Measurements from ENCODE around the gene EPS15.
A peak's percentile ranks its signal among the peaks of the same experiment; 100 is the strongest.
"Not testable (repeated sequence)": the region's sequence is repeated elsewhere in the genome, so short reads cannot be mapped to it uniquely, and the experiment has no call there.

The EPS15 gene

DNA sequence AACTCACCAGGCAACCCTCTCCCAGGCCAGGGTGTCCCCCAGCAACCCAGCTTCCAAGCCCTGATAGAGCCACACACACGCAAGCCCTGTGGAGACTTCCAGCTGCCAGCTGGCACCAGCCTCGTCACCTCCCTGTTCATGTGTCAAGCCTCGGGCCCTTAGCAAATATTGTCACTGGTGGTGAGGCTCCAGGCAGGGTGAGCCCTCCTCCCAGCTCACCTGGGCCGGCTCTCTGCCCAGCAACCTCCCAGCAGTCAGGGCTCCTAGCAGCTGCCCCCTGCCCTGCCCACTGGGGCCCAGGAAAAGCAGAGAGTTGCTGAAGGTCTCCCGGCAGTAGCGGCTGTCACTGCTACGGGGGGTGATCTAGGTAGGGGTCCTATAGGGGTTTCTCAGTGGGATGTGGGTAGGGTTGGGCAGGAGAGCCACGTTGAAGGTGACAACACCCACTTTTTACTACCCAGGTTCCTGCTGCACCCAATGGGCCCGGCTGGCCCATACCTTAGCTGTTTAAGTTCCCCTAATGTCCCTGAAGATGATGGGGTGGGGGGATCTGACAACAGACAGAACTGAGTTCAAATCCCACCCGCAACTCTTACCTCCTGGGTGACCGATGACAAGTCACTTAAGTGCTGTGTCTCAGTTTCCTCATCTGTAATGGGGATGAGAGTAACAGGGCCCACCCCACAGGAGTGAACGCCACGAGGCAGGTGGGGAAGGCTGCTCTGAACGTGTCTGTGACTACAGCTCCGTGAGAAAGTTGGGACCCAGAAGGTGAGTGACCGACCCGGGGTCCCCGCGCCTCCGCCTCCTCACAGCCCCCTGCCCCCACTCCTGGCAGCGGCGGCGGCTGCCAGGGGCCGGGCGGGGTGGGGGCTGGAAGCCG is 189.4 kb downstream of the EPS15 start:
- DNase-seq, result peak; percentile 93 to 98

DNA sequence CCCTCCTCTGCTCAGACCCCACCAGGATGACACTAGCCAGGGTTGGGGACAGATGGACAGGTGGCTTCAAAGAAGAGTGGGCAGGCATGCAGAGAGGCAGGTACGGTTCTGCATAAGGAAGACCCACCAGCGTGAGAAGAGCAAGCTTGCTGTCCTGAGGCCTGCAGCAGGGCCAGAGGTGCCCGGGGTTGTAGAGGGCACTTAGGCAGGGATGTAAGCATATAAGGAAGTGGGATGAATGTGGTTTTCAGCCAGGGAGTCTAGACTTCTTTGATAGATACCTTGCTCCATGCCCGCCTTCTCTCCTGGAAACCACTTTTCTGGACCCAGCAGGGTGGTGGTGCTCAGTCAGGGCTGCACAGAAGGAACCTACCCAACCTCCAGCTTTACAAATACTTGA is 190.1 kb downstream of the EPS15 start:
- no peak for DNase-seq

DNA sequence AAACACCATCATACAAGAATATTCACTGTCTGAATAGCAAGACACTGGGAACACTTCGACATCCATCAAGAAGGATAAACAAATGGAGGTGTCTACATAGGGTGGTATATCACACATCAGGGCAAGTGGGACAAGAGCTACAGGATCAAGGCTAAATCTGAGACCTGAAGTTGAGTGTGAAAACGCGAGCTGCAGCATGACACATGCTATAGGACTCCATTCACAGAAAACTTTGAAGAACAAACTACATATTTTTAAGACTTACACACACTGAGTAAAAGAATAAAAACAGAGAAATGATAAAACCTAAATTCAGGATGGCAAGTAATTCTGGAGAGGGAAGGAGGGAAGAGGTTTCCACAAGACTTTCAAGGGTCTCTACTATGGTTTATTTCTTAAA is 190.8 kb downstream of the EPS15 start:
- DNase-seq, result no peak

DNA sequence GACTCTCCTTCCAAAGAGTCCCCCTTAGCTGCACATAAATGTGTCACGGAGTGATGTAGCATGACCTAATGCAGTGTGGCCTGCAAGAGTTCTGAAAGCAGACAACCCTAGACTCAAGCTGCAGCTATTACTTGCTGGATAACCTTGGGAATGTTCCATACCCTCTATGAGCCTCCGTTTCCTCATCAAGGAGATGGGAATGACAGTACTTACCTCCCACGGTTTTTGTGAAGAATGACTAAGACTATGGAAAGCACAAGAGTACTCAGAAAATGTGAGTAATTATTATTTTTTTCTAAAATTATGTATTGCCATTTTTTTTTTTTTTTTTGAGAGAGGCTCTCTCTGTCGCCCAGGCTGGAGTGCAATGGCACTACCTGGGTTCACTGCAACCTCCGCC is 191.7 kb downstream of the EPS15 start:
- DNase-seq, result no peak

DNA sequence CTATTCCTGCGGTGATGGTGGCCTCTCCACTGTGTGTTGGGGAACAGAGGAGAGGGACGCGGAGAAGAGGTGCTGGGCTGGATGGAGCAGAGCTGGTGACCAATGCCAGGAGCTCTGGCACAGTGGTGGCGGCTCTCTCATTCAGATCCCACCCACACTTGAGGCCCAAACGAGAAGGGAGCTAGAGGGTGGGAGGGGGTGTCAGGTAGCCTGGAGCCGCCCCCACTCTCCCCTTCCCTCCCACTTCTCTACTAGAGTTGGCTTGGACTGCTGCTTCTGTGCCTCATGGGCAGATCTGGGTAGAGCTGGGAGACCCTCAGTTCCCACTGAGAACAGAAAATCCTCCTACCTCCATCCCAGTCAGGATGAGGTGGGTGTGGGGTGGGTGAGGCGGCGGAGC is 192.2 kb downstream of the EPS15 start:
- no peak for DNase-seq

DNA sequence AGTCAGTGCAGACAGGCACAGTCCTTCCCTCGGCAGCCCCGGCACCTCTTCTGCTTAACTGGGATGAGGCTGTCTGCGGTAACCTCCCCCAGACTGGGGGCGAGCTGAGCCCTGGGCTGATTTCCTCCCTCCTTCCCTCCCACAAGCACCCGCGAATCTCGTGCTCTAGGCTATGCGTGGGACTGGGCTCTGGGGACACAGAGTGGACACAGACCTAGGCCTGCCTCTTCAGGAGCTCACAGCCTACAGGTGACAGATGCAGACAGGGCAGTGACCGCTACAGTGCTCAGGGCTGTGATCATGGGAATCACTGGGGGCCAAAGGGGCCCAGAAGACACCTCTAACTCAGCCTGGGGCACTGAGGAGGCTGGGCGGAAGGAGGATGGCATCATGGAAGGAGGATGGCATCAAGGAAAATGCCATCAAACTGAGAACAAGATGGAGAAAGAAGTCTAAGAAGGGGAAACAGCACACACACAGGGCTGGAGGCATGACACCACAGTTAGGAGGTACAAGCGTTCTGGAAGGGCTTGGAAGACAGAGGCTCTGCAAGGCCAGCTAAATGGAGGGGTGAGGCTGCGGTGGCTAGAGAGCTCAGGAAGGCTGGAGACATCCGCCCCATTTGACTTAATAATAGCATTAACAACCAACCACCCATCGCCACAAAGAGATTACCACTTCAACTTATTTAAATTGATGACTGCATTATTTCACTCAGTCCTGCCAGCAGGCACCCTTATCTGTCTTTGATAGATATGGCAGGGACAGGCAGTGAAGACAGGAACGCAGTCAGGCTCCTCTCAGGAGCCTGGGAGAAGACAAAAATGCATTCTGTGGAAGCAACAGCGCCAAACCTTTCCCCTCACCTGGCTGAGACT is 192.9 kb downstream of the EPS15 start:
- DNase-seq, result no peak

DNA sequence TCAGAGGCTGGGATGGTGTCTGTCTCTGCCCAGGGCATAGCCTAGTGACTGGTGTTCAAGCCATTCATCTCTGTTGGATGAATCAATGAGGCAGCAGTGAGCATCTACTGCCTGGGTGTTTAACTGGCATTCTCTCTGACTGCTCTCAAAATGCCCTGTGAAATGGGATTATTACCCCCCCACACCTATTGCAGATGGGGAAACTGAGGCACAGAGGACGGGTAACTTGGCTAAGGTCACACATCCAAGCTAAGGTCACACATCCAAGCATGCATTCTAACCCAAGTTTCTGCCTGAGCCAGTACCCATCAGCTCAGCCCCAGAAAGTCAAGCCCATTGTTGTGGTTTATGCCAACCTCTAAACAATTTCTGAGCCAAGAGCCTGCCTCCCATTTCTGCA is 193.7 kb downstream of the EPS15 start:
- no peak for DNase-seq

DNA sequence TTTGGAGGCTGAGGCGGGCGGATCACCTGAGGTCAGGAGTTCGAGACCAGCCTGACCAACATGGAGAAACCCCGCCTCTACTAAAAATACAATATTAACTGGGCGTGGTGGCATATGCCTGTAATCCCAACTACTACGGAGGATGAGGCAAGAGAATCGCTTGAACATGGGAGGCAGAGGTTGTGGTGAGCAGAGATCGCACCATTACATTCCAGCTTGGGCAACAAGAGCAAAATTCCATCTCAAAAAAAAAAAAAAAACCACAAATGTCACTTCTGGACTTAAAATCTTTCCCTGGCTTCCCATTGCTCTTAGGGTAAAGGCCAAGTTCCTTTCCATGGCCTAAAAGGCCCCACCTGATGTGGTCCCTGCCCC is 194.1 kb downstream of the EPS15 start:
- DNase-seq, result not testable (repeated sequence)

DNA sequence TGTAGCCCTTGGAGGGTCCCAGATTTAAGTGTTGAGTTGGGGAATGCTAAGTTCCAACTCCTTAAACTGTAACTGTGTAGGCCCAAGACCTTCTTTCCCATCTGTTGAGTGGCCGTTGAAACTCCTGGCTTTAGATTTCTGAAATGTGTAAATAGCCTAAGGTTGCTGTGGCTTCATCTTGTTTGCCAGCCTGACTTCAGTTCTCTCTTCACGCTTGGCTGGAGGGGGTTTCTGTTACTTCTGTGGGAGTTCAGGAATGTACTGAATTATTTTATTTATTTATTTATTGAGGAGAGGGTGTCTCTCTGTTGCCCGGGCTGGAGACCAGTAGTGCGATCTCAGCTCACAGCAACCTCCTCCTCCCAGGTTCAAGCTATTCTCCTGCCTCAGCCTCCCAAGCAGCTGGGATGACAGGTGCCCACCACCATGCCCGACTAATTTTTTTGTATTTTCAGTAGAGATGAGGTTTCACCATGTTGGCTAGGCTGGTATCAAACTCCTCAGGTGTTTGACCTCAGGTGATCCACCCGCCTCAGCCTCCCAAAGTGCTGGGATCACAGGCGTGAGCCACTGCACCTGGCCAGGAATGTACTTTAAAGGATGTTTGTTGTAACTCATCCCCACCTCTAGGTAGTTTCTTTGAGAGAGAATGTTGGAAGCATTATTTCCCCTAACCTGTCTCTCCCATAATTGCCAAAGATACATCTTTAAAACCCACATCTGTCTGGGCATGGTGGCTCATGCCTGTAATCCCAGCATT is 194.6 kb downstream of the EPS15 start:
- DNase-seq, result no peak

DNA sequence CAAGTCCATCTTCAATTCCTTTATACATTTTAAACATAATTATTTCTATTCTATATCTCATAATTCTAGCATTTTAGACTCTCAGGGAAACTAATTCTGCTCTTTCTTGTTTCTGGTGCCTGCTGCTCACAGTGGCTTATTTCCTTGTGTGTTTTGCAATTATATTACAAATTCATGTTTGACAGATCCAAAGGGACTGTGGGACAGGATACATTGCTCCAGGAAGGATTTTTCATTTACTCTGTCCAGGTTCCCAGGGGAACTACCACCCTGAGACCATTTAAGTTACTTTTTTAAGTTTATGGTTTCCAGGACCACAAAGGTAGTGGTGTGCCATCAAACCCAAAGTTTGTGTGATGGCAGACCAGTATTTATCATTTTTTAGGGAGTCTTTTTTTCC is 195.3 kb downstream of the EPS15 start:
- DNase-seq, result peak in 1 of 2 experiments; percentile 45

DNA sequence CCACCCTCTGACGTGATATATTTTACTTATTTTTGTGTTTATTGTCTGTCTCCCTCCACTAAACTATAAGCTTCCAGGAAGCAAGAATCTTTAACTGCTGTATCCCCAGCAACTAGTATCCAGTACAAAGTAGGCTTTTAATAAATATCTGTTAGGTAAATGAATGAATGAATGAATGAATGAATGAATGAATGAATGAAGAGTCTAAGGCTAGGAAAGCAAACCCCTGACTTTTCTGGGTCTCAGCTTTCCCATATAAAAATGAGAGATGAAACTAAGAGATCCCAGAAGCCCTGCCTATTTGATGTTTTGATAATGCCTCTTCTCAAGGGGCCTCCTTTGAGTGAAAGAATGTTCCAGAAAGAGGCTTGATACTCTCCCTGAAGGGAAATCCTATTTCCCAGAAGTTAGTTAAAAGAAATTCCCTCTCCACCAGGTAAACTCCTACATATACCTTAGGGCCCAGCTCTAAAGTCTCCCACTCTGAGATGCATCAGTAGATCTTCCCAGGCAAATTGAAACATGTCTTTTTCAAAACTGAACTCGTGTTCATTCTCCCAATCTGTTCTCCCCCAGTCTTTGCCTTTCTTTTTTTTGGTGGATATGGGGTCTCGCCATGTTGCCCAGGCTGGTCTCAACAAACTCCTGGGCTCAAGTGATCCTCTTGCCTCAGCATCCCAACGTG is 196.5 kb downstream of the EPS15 start:
- no peak for DNase-seq

DNA sequence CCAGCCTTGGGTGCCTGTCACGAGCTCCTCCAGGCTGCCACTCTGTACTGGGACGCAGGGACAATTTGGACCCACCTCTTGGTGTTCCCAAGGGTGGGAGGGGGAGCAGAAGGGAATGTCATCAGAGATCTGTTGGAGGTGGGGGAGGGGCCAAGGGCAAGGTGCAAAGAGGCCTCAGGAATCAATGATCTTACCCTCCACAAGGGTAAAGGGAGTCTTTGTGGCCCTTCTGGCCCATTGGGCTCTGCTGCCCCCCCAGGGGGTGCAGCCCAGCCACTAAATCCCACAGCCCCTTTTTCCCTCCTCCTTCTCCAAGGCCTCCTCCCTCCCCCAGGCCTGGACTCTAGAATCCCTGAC is 197.2 kb downstream of the EPS15 start:
- no peak for DNase-seq

DNA sequence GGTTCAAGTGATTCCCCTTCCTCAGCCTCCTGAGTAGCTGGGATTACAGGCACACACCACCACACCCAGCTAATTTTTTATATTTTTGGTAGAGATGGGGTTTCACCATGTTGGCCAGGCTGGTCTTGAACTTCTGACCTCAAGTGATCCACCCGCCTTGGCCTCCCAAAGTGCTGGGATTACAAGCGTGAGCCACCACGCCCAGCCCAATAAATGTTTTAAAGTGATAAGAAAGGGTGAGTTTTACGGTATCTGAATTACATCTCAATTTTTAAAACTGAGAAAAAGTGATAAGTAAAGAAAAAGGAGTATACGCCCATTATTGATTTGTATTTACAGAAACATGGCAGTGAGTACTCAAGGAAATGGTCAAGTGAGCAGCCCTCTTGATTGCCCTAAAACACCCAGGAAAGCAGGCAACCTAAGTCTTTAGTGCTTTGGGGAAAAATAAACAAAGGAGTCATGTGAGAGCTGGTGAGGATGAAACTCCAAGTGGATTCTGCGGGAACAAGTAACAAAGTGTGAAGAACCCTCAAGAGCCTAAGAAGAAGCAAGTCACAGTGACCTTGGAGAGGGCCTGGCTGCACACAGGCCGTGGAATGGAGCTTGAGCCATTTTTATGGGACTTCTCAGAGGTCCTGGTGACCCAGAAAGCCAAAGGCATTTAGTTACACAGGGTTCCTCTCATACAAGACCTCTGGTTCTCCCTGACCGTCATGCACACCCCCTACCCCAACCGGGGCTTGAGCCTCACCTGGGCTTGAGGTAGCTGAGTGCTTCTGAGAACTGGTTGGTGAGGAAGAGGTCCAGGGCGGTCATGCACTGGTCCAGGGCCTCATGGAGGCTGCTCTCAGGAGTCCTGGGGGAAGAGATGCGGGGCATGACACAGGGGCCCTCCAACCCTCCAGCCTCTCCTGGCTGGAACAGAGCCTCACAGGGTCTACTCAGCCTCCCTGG is 197.8 kb downstream of the EPS15 start:
- DNase-seq, result no peak

DNA sequence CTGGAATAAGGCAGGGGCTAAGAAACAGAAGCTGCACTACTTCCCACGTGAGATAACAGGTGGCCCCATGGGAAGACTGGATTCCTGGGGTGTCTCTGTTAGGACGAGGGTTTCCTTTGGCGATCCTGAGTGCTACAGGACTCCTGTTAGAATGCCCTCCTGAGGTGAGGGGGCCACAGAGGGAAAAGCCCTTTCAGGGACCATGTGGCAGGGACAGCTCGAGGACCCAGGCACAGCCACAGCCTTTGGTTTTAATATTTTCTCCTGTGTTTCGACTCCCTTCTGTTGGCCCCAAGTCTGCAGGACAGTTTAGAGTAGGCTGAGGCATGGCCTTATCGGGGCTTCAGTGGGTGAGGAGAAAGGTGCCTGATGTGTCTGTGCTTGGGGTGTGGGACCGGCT is 201.3 kb downstream of the EPS15 start:
- DNase-seq, result no peak

DNA sequence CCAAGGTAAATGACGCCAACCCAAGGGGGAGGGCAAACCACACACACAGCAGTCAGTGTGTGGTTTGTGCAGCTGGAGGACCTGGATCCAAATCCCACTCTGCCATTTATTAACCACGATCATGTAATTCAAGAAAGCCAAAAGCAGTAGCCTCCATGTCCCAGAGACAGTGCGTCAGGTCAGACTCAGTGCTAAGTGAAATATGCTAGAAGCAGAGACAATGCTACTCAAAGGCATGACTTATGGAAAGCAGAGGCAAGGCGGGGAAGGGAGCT is 202.3 kb downstream of the EPS15 start:
- DNase-seq, result peak in 1 of 2 experiments; percentile 72

DNA sequence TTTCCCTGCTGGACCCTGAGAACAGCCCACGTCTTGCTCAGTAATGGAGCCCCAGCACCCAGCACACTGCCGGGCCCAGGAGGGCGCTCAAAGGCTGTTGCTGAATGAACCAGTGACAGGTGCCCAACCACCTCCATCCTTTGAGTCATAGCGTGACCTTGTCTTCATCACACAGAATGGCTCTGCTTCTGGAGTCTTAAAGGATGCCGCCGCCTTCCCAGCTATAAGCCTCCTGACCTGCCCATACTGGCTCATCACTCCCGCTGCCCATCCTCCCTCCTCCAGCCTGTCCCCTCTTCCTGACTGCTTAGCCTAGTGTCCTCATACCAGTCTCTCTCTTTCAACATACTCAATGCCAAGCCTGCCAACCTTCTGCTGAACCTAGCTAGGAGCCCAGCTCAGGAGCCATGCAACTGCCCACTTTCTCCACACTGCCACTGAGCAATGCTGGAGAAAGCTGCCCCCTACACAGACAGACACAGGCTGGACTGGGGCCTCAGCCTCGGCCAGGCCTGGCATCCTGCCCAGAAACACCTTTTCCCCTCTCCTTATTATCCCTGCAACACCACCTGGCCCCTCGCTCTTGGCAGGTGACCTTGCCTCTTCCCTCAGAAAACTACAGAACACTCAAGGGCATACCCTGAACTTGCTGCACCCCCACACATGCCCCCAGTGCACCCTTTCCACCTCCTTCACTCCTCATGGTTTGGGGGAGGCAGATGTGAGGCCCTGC is 202.8 kb downstream of the EPS15 start:
- DNase-seq, result peak; percentile 24 to 76

DNA sequence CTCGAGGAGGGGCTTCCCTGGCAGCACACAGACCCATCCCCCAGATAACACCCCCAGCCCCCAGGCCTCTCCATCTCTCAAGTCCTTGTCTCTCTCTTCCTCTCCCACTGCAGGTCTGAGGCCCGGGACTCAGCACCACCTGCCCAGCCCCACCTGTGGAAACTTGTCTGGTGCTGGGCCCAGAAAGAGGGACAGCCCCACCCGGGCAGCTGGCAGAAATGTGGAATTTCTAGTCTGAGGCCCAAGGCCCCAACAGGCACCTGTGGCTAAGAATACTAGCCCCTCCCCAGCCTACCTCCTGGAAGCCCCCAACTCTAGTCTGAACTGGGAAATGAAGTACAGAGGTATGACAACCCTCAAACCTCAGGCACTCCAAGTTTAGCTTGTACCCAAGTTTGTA is 204.1 kb downstream of the EPS15 start:
- no peak for DNase-seq

DNA sequence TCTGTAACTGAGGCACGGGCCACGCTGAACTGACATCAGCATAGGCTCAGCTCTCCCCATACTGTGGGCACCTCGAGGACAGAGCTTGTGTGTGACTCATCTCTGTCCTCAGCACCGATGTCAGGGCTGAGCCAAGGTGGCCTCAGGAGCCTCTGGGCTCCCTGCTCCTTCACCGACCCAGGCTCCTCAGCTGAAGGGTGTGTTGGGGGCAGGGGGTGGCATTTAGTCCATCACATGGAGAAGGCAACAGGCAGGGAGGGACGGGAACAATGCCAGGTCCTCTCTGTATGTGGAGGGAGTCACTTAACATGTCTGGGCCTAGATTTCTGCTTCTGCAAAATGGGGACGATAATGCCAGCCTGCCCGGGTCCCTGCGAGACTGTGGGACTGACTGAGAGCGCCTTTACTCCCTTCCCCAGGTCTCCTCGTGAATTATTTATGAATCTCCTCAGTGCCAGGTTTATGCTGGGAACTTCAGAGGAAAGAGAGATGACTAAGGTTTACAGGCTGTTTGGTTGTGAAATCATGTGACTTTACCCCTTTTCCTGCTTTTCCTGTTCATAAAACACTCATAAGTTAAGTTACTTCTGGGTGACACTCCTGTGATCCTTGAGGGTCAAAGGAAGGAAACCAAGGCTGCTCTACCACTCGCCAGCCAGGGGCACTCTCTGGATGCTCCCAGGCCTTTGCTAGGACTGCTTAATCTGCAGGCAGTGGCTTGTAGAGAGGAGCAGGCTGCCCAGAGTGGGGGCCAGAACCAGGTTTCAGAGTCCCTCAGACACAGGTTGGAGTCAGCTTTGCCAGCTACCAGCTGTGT is 204.9 kb downstream of the EPS15 start:
- DNase-seq, result no peak

DNA sequence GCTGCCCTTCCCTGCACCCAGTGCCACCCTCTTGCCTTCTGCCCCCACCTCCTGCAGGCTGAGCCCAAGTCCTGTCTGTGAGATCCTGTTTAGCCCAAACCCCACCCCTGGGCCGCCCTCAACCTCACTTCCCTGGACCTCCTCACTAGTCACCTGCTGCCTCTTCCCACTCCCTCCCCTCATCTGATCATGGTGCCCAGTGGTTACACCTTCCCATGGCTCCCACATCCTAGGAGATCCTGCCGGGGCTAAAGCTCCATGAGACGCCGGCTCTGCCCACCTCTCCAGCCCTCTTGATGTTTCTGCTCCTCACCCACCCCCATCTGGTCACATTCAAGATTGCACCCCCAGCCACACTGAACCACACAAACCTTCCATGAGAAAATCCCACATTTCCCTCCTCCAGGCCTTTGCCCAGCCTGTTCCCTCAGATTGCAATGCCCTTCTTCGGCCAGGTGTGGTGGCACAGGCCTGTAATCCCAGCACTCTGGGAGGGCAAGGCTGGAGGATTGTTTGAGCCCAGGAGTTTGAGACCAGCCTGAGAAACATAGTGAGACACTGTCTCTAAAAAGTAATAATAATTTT is 205.7 kb downstream of the EPS15 start:
- DNase-seq, result no peak

DNA sequence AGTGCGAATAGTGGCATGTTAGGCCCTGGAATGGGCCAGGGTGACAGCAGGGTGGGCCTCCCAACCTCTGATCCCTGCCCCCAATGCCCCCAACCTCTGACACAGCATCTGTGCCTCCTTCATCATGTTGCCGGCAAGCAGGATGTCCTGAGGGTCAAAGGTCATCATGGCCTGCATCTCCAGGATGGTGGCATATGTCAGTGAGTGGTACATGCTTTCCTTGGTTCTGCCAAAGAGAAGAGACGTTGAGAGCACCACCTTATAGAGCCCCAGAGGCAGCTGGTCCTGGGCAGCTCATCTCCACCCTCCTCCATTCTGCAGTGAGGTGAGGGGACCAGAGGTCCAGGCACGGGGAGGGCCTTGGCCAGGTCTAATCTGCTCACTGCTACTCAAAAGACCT is 206.3 kb downstream of the EPS15 start:
- DNase-seq, result no peak
